Astrocyte (in vitro differentiated cells and primary cell): ENCODE measurements around the gene ID1. TPM values are rescaled to one million over a fixed set of nuclear protein-coding genes. Genes with fewer than 3 reads are reported as not detected.
"Not testable (repeated sequence)": the region's sequence is repeated elsewhere in the genome, so short reads cannot be mapped to it uniquely, and the experiment has no call there.

Source experiments
- DNase-seq: peaks from one replicate; pipeline ENCODE4 v3.0.0-alpha.2; 2010; ENCODE audit warnings: low read depth
- FAIRE-seq: peaks from 2 replicates; lab custom pipeline; 2011; peaks lifted over from hg19 to GRCh38; lab: Jason Lieb, UNC
- H2AFZ ChIP-seq: 2 replicates; pipeline ENCODE4 v1.6.0; 2012; ENCODE audit warnings: low read depth, low read length, inconsistent platforms
- H3K27ac ChIP-seq: 2 replicates; pipeline ENCODE4 v1.5.1; 2011; ENCODE audit warnings: low read depth, low read length, inconsistent platforms
- H3K27me3 ChIP-seq: 2 replicates; pipeline ENCODE4 v1.6.0; 2011; ENCODE audit warnings: low read length, inconsistent platforms; ENCODE audit not compliant: insufficient read depth
- H3K36me3 ChIP-seq: 2 replicates; pipeline ENCODE4 v1.5.1; 2011; ENCODE audit warnings: low read length, inconsistent platforms; ENCODE audit not compliant: insufficient read depth
- H3K4me1 ChIP-seq: 2 replicates; pipeline ENCODE4 v1.5.1; 2011; ENCODE audit warnings: low read length, inconsistent platforms; ENCODE audit not compliant: insufficient read depth
- H3K4me2 ChIP-seq: 2 replicates; pipeline ENCODE4 v1.6.0; 2012; ENCODE audit warnings: low read length, inconsistent platforms
- H3K4me3 ChIP-seq: 2 replicates; pipeline ENCODE4 v1.5.1; 2011; ENCODE audit warnings: low read depth, mild to moderate bottlenecking, low read length, inconsistent platforms; ENCODE audit not compliant: insufficient read depth
- H3K79me2 ChIP-seq: 2 replicates; pipeline ENCODE4 v1.6.0; 2012; ENCODE audit warnings: mild to moderate bottlenecking, low read length, inconsistent platforms; ENCODE audit not compliant: insufficient read depth
- H3K9ac ChIP-seq: 2 replicates; pipeline ENCODE4 v1.6.0; 2012; ENCODE audit warnings: mild to moderate bottlenecking, low read length, inconsistent platforms
- H3K9me3 ChIP-seq: 2 replicates; pipeline ENCODE4 v1.5.1; 2012; ENCODE audit warnings: low read depth, mild to moderate bottlenecking, low read length, inconsistent platforms; ENCODE audit not compliant: insufficient read depth
- H4K20me1 ChIP-seq: 2 replicates; pipeline ENCODE4 v1.6.0; 2012; ENCODE audit warnings: low read length, inconsistent platforms; ENCODE audit not compliant: insufficient read depth
- H3K27ac Mint-ChIP-seq: one replicate; pipeline ENCODE4 v1.8.0; 2021; ENCODE audit warnings: mild to moderate bottlenecking, mixed read lengths; ENCODE audit not compliant: unreplicated experiment
- H3K27me3 Mint-ChIP-seq: one replicate; pipeline ENCODE4 v1.8.0; 2021; ENCODE audit warnings: low read depth, mixed read lengths; ENCODE audit not compliant: unreplicated experiment
- H3K36me3 Mint-ChIP-seq: one replicate; pipeline ENCODE4 v1.8.0; 2021; ENCODE audit warnings: low read depth, mixed read lengths; ENCODE audit not compliant: unreplicated experiment
- H3K4me1 Mint-ChIP-seq: one replicate; pipeline ENCODE4 v1.8.0; 2021; ENCODE audit warnings: low read depth, mixed read lengths; ENCODE audit not compliant: unreplicated experiment
- H3K4me3 Mint-ChIP-seq: one replicate; pipeline ENCODE4 v1.8.0; 2021; ENCODE audit warnings: mild to moderate bottlenecking, moderate library complexity, mixed read lengths; ENCODE audit not compliant: unreplicated experiment
- H3K9me3 Mint-ChIP-seq: one replicate; pipeline ENCODE4 v1.8.0; 2021; ENCODE audit warnings: mild to moderate bottlenecking, mixed read lengths; ENCODE audit not compliant: unreplicated experiment
- EZH2 ChIP-seq: IDR thresholded peaks from 2 replicates; pipeline ENCODE4 v1.6.1; 2012; ENCODE audit warnings: mild to moderate bottlenecking, low read length, inconsistent platforms; ENCODE audit not compliant: insufficient read depth
- total RNA-seq: library from RNA; stranded (reverse); gene quantifications from 2 replicates; pipeline ENCODE4 v1.2.1, GENCODE V29; 2021
- TF ChIP-seq, protein P1 (sequence below): IDR thresholded peaks from 2 replicates; pipeline ENCODE4 v1.5.1; 2011; ENCODE audit warnings: low read depth, mild to moderate bottlenecking, inconsistent platforms, low read length, moderate library complexity; ENCODE audit not compliant: insufficient read depth

The ID1 gene
- total RNA-seq, 1 donor from 2014 or later: 73.7 TPM

DNA sequence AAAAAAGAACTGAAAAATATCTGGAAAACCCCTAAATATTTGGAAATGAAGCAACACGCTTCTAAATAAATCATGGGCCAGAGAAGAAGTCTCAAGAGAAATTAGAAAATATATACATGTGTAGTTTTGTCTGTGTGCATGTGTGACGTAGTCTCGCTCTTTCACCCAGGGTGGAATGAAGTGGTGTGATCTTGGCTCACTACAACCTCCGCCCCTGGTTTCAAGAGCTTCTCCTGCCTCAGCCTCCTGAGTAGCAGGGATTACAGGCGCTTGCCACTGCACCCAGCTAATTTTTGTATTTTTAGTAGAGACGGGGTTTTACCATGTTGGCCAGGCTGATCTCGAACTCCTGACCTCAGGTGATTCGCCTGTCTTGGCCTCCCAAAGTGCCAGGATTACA is 21.4 kb downstream of the ID1 start:
- FAIRE-seq, H3K36me3 Mint-ChIP-seq, H3K4me3 Mint-ChIP-seq, H3K9me3 ChIP-seq, H3K27ac ChIP-seq, H3K4me2 ChIP-seq, H4K20me1 ChIP-seq, DNase-seq, H3K36me3 ChIP-seq, H3K79me2 ChIP-seq, H2AFZ ChIP-seq, H3K9me3 Mint-ChIP-seq, H3K27me3 Mint-ChIP-seq, H3K4me1 ChIP-seq, H3K9ac ChIP-seq, H3K27me3 ChIP-seq, H3K4me3 ChIP-seq, H3K4me1 Mint-ChIP-seq, H3K27ac Mint-ChIP-seq: not testable (repeated sequence)

DNA sequence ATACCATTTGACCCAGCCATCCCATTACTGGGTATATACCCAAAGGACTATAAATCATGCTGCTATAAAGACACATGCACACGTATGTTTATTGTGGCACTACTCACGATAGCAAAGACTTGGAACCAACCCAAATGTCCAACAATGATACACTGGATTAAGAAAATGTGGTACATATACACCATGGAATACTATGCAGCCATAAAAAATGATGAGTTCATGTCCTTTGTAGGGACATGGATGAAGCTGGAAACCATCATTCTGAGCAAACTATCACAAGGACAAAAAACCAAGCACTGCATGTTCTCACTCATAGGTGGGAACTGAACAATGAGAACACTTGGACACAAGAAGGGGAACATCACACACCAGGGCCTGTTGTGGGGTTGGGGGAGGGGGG is 23.0 kb downstream of the ID1 start:
- not testable (repeated sequence) for H2AFZ ChIP-seq, H3K27ac Mint-ChIP-seq, H3K4me3 ChIP-seq, H3K4me1 ChIP-seq, H3K27ac ChIP-seq, H3K27me3 Mint-ChIP-seq, FAIRE-seq, H3K9ac ChIP-seq, H3K36me3 Mint-ChIP-seq, H3K4me2 ChIP-seq, H4K20me1 ChIP-seq, H3K9me3 Mint-ChIP-seq, DNase-seq, H3K27me3 ChIP-seq, H3K4me3 Mint-ChIP-seq, H3K4me1 Mint-ChIP-seq, H3K79me2 ChIP-seq, H3K36me3 ChIP-seq, H3K9me3 ChIP-seq

DNA sequence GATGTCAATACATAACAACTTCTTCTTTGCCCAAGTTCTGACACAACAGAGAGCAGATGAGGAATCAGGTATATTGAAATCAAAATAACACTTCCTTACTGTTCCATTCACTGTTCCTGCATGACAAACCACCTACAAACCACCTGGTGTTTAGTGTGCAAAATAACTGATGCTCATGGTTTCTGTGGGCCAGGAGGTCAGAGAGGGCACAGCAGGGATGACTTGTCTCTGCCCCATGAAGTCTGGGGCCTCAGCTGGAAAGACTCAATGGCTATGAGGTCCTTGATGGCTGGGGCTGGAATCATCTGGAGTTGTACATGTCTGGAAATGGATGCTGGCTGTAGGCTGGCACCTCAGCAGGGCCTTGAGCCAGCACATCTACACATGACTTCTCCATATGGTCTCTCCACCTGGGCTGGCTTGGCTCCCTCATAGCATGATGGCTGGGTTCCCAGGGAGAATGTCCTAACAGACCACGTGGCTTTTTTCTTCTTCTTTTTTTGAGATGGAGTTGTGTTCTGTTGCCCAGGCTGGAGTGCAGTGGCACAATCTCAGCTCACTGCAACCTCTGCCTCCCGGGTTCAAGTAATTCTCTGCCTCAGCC is 25.2 kb downstream of the ID1 start:
- Histone ChIP-seq H3K36me3 (no peaks in the 10 kb centered on the region), H4K20me1 (no peaks in the 10 kb centered on the region), H3K4me1 (no peaks in the 10 kb centered on the region), H3K27me3 (no peaks in the 10 kb centered on the region), H2AFZ (no peak overlapping the region), H3K79me2 (no peaks in the 10 kb centered on the region), H3K9me3 (no peaks in the 10 kb centered on the region), H3K4me3 (no peak overlapping the region), H3K4me2 (no peak overlapping the region), H3K27ac (no peak overlapping the region), H3K9ac (no peak overlapping the region)
- FAIRE-seq (no peak), DNase-seq (no peak)
- no peaks in the 10 kb centered on the region for H3K4me1 Mint-ChIP-seq
- no peak overlapping the region for H3K4me3 Mint-ChIP-seq
- H3K27me3 Mint-ChIP-seq: peaks cover 4% of the 10 kb centered on the region
- TF ChIP-seq, protein P1, sequence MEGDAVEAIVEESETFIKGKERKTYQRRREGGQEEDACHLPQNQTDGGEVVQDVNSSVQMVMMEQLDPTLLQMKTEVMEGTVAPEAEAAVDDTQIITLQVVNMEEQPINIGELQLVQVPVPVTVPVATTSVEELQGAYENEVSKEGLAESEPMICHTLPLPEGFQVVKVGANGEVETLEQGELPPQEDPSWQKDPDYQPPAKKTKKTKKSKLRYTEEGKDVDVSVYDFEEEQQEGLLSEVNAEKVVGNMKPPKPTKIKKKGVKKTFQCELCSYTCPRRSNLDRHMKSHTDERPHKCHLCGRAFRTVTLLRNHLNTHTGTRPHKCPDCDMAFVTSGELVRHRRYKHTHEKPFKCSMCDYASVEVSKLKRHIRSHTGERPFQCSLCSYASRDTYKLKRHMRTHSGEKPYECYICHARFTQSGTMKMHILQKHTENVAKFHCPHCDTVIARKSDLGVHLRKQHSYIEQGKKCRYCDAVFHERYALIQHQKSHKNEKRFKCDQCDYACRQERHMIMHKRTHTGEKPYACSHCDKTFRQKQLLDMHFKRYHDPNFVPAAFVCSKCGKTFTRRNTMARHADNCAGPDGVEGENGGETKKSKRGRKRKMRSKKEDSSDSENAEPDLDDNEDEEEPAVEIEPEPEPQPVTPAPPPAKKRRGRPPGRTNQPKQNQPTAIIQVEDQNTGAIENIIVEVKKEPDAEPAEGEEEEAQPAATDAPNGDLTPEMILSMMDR: no peak
- no peak for TF ChIP-seq EZH2
- H3K36me3 Mint-ChIP-seq: no peaks in the 10 kb centered on the region
- peaks cover 3% of the 10 kb centered on the region for H3K9me3 Mint-ChIP-seq
- H3K27ac Mint-ChIP-seq: no peak overlapping the region
